Measurements from ENCODE around the gene GTPBP6. TPM values are rescaled to one million over a fixed set of nuclear protein-coding genes. Genes with fewer than 3 reads are reported as not detected.
"Not testable (repeated sequence)": the region's sequence is repeated elsewhere in the genome, so short reads cannot be mapped to it uniquely, and the experiment has no call there.

GTPBP6 gene
- total RNA-seq, 2 experiments from 2014 or later = 55.7 to 59.9 TPM

GRCh38 chrX:316351-317325 lies 2.0 kb downstream of the GTPBP6 start:
- Mint-ChIP-seq H3K27ac (peak overlapping the region; percentile 55), H3K9me3 (ENCODE audit: insufficient read depth) (no peaks in the 10 kb centered on the region), H3K4me3 (peak overlapping the region; percentile 49), H3K36me3 (ENCODE audit: low read depth) (peaks cover 25% of the 10 kb centered on the region), H3K27me3 (ENCODE audit: low read depth) (no peaks in the 10 kb centered on the region), H3K4me1 (ENCODE audit: low read depth) (peaks cover 13% of the 10 kb centered on the region)
- CTCF ChIA-PET = no interaction called here
- no peak for DNase-seq
- POLR2A ChIA-PET = no interaction called here
- ATAC-seq = no peak

DNA sequence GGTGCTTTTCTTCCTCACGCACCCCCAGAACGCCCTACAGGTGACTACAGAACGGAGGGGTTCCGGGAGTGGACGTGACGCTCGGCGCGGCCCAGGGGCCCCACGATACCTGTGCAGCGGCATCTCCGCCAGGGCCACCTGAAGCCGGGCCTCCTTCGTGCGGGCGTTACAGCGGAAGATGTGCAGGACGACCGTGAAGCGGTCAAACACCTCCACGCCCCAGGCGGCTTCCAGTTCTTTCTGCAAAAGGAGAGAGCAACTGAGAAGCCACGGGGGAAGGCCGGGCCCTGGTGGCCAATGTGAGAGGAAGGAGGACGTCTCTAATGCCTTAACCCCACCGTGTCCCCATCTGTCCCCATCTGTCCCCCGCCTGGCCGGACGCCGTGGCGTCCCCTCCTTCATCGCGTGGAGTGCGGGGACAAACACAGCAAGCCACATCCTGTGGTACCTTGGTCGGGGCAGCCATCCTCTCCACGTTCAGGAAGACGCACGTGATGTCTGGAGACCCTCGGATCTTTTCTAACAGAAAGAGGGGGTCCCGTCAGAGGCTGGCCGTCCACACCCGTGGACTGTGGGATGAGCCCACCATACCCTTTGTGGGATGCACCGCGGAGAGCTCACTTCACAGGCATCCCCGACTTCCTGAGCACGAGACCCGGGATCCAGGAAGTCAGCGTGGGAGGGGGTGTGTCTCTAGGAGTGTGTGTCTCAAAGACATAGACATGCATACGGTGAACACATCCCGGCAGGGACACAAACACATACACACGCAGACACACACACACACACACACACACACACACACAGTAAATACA lies 3.6 kb downstream of the GTPBP6 start:
- Mint-ChIP-seq H3K27ac (no peak overlapping the region), H3K4me3 (no peak overlapping the region), H3K27me3 (ENCODE audit: low read depth) (no peaks in the 10 kb centered on the region), H3K36me3 (ENCODE audit: low read depth) (peaks cover 30% of the 10 kb centered on the region), H3K4me1 (ENCODE audit: low read depth) (peaks cover 8% of the 10 kb centered on the region), H3K9me3 (ENCODE audit: insufficient read depth) (no peaks in the 10 kb centered on the region)
- no peak for ATAC-seq
- CTCF ChIA-PET = no interaction called here
- no peak for DNase-seq
- POLR2A ChIA-PET = no interaction called here

GRCh38 chrX:314049-314448 lies 4.5 kb downstream of the GTPBP6 start:
- DNase-seq (no peak), ATAC-seq (no peak)
- Mint-ChIP-seq H3K9me3 (ENCODE audit: insufficient read depth) (no peaks in the 10 kb centered on the region), H3K4me3 (no peak overlapping the region), H3K27ac (no peak overlapping the region), H3K4me1 (ENCODE audit: low read depth) (peaks cover 8% of the 10 kb centered on the region), H3K36me3 (ENCODE audit: low read depth) (peaks cover 35% of the 10 kb centered on the region), H3K27me3 (ENCODE audit: low read depth) (no peaks in the 10 kb centered on the region)
- ChIA-PET CTCF (no interaction called here), POLR2A (no interaction called here)

GRCh38 chrX:313546-313945 lies 5.0 kb downstream of the GTPBP6 start:
- CTCF ChIA-PET = no interaction called here
- no peak for ATAC-seq

GRCh38 chrX:312621-313331 lies 5.8 kb downstream of the GTPBP6 start:
- POLR2A ChIA-PET = no interaction called here
- Mint-ChIP-seq H3K4me1 (ENCODE audit: low read depth) (peaks cover 6% of the 10 kb centered on the region), H3K27ac (no peak overlapping the region), H3K9me3 (ENCODE audit: insufficient read depth) (no peaks in the 10 kb centered on the region), H3K27me3 (ENCODE audit: low read depth) (no peaks in the 10 kb centered on the region), H3K36me3 (ENCODE audit: low read depth) (peaks cover 39% of the 10 kb centered on the region), H3K4me3 (no peak overlapping the region)
- no peak for DNase-seq
- CTCF ChIA-PET = no interaction called here
- no peak for ATAC-seq

More at GRCh38 chrX:313546-313945, 5.0 kb downstream of the GTPBP6 start:
- no peak overlapping the region for H3K4me3 Mint-ChIP-seq
- peaks cover 8% of the 10 kb centered on the region for H3K4me1 Mint-ChIP-seq (ENCODE audit: low read depth)
- POLR2A ChIA-PET = no interaction called here
- DNase-seq = no peak
- peaks cover 36% of the 10 kb centered on the region for H3K36me3 Mint-ChIP-seq (ENCODE audit: low read depth)
- no peaks in the 10 kb centered on the region for H3K9me3 Mint-ChIP-seq (ENCODE audit: insufficient read depth)
- no peaks in the 10 kb centered on the region for H3K27me3 Mint-ChIP-seq (ENCODE audit: low read depth)
- H3K27ac Mint-ChIP-seq = no peak overlapping the region

GRCh38 chrX:311156-312129 lies 7.2 kb downstream of the GTPBP6 start:
- H3K9me3 Mint-ChIP-seq (ENCODE audit: insufficient read depth) = no peaks in the 10 kb centered on the region
- H3K4me1 Mint-ChIP-seq (ENCODE audit: low read depth) = no peaks in the 10 kb centered on the region
- no peak for ATAC-seq
- no peak overlapping the region for H3K4me3 Mint-ChIP-seq
- no peak overlapping the region for H3K27ac Mint-ChIP-seq
- CTCF ChIA-PET = no interaction called here
- H3K36me3 Mint-ChIP-seq (ENCODE audit: low read depth) = peaks cover 50% of the 10 kb centered on the region
- DNase-seq = no peak
- no peaks in the 10 kb centered on the region for H3K27me3 Mint-ChIP-seq (ENCODE audit: low read depth)
- POLR2A ChIA-PET = no interaction called here

DNA sequence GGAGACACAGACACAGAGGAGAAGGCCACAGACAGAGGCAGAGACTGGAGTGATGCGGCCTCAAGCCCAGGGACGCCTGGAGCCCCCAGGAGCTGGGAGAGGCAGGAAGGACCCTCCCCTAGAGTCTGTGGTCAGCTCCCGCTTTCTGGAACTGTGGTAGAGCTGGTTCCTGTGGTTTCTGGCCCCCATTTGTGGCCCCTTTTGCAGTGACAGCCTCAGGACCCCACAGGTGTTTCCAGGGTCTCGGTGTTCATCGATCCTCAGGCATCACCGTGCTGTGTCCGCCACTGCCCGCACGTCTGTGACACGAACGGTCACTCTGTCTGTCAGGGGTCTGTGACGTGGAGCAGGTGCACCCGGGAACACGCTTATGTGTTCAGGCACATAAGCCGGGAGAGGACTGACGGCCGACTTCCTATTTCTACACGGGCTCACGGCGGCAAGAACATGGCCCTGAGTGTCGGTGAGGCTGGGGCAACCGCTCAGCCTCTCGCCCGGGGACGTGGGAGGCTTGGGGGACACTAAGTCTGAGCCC lies 7.9 kb downstream of the GTPBP6 start:
- H3K27ac Mint-ChIP-seq = no peak overlapping the region
- no peak for ATAC-seq
- no peaks in the 10 kb centered on the region for H3K4me1 Mint-ChIP-seq (ENCODE audit: low read depth)
- no peaks in the 10 kb centered on the region for H3K9me3 Mint-ChIP-seq (ENCODE audit: insufficient read depth)
- ChIA-PET POLR2A (no interaction called here), CTCF (no interaction called here)
- H3K4me3 Mint-ChIP-seq = no peak overlapping the region
- no peaks in the 10 kb centered on the region for H3K27me3 Mint-ChIP-seq (ENCODE audit: low read depth)
- peaks cover 57% of the 10 kb centered on the region for H3K36me3 Mint-ChIP-seq (ENCODE audit: low read depth)
- no peak for DNase-seq

GRCh38 chrX:308821-309520 lies 9.6 kb downstream of the GTPBP6 start:
- POLR2A ChIA-PET = no interaction called here
- Mint-ChIP-seq H3K4me1 (ENCODE audit: low read depth) (no peaks in the 10 kb centered on the region), H3K27me3 (ENCODE audit: low read depth) (no peaks in the 10 kb centered on the region), H3K36me3 (ENCODE audit: low read depth) (peaks cover 66% of the 10 kb centered on the region), H3K9me3 (ENCODE audit: insufficient read depth) (no peaks in the 10 kb centered on the region), H3K4me3 (no peak overlapping the region), H3K27ac (no peak overlapping the region)
- DNase-seq = no peak
- CTCF ChIA-PET = no interaction called here
- ATAC-seq = no peak

DNA sequence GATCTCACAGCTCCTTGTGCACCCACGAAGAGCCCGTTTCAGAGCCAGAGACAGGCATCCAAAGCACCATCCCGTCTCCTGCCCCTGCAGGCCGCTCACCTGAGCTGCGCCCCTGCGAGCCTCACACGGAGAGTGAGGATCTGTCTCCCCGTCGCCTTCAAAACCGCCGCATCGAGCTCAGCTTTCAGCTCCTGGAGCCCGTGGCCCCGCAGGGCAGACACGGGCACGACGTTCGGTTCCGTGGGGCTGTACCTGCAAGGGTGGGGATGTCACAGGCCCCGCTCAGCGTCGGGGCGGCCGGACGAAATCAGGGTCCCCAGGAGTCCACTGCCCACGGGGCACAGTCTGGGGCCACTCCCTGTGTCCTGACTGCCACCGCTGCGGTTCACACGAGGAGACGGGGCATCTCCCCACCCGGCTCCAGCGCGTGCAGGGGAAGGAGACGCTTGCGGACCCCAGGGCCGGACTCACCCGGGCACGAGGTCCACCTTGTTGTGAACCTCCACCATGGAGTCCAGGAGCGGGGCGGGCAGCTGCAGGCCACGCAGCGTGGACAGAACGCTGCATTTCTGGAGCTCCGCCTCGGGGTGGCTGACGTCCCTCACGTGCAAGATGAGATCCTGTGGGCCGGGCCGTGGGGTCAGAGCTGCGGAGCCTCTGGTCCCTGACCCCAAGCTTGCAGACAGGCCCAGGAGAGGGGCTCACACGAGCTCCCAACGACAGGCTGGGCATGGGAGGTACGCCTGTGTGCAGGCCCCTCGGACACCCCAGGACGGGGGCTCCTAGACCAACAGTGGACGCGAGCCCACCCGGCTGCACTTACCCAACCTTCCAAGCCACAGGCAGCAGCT lies 11.1 kb downstream of the GTPBP6 start:
- ChIA-PET CTCF (no interaction called here), POLR2A (no interaction called here)
- Mint-ChIP-seq H3K27me3 (ENCODE audit: low read depth) (no peaks in the 10 kb centered on the region), H3K4me3 (no peak overlapping the region), H3K4me1 (ENCODE audit: low read depth) (no peaks in the 10 kb centered on the region), H3K36me3 (ENCODE audit: low read depth) (peaks cover 65% of the 10 kb centered on the region), H3K27ac (no peak overlapping the region), H3K9me3 (ENCODE audit: insufficient read depth) (no peaks in the 10 kb centered on the region)
- ATAC-seq = no peak
- no peak for DNase-seq

DNA sequence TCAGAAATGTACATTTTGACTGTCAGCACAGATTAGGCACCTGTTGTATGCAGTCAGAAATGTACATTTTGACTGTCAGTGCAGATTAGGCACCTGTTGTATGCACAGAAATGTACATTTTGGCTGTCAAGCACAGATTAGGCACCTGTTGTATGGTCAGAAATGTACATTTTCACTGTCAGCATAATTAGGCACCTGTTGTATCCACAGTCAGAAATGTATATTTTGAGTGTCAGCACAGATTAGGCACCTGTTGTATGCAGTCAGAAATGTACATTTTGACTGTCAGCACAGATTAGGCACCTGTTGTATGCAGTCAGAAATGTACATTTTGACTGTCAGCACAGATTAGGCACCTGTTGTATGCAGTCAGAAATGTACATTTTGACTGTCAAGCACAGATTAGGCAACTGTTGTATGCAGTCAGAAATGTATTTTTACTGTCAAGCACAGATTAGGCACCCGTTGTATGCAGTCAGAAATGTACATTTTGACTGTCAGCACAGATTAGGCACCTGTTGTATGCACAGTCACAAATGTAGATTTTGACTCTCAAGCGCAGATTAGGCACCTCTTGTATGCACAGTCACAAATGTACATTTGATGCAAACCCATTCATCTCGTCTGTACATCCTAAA lies 11.9 kb downstream of the GTPBP6 start:
- CTCF ChIA-PET; H3K27me3 Mint-ChIP-seq (ENCODE audit: low read depth); H3K9me3 Mint-ChIP-seq (ENCODE audit: insufficient read depth); DNase-seq; POLR2A ChIA-PET; H3K4me1 Mint-ChIP-seq (ENCODE audit: low read depth); ATAC-seq; H3K4me3 Mint-ChIP-seq; H3K27ac Mint-ChIP-seq: not testable (repeated sequence)
- H3K36me3 Mint-ChIP-seq (ENCODE audit: low read depth) = peaks cover 63% of the 10 kb centered on the region

Data from activated CD8-positive, alpha-beta T cell treated with anti-CD3 and anti-CD28 coated beads, Interleukin-2, amount 10 ng/mL, durations not matched to agents 7 days and 5 days (primary cell).